Kidney glomerular epithelial cell (primary cell): ENCODE measurements around the gene TNFRSF11A.

Experiments used
- DNase-seq: peaks from one replicate; lab custom pipeline; 2025; lab: John Stamatoyannopoulos, UW

The TNFRSF11A gene

DNA sequence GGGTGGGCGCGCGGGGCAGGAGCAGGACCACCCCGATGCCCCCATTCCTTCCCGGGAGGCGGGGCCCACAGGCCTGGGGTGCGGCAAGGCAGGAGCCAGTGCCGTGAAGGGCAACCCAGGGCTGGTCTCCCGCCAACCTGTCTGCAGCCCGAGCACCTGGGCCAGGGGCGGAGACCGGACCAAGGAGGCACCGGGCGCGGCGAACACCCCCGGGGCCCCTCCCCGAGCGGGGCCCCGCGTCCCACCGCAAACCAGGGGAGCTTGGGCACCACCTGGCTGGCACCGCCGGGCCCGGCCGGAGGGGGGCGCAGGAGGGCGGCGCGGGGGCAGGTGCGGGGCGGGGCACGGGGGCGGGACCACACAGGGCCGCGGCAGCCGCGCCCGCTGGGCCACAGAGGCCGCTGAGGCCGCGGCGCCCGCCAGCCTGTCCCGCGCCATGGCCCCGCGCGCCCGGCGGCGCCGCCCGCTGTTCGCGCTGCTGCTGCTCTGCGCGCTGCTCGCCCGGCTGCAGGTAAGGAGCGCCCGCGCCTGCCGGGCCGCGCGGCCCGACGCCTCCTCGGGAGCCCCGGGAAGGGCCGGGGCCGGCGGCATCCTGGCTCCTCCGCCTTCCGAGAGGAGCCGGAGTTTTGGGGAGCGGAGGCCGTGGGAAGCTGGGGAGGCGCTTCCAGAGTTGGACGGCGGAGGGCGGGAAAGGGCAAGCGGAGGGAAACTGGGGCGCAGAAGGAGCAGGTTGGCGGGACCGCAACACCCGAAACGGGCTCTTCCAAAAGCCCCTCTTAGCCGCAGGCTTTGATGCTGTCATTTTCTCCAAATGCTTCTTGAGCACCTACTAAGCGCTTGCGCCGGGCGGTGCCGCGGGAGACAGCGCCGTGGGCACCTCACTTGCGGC is at the start of gene TNFRSF11A:
Gene TNFRSF11A (plus strand): TSS at position 394 of the 889 bp plus-strand sequence. CDS start 43 bp downstream, at position 437.
- DNase-seq = no peak

- DNase-seq = no peak
These were observed 48.1 kb upstream of the TNFRSF11A start for GRCh38 chr18:62277045-62277444.

DNA sequence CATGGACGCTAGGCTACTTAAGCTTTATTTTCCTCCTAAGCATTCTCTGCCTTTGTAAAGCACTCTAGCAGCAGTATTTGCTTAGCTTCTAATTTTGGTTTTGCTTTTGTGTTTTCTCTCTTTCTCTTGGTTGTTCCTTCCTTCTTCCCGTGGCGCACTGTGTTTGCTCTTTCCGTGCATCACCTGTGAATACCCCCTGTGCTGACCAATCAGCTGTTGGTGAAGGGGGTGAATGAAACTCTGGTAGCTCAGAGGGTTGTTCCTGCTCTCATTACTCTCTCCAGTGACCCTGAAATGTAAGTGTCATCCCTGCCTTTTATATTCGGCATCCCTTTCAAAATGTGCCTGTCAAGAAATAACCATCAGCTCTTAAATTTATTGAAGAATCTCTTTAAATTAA is 45.5 kb upstream of the TNFRSF11A start:
- DNase-seq = no peak

- DNase-seq = no peak
These were observed 45.1 kb upstream of the TNFRSF11A start for GRCh38 chr18:62280058-62280457.

DNA sequence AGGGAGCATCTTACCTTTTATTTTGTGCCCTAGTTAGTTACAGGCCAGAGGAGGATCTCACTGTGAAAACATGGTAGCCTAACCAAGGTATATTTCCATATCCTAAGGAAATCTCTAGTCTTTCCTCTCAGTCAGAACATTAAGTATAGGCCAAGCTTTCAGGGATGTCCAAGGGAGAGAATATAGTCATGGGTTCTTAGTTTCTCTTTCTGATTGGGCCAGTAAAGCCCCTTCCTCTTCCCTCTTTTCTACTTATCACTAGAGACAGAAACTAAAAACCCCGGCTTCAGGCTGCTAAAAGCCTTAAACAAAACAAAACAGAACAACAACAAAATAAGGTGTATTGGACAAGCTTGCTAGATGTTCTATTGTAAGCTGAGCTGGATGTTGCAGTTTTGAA is 44.3 kb upstream of the TNFRSF11A start:
- DNase-seq = no peak

DNA sequence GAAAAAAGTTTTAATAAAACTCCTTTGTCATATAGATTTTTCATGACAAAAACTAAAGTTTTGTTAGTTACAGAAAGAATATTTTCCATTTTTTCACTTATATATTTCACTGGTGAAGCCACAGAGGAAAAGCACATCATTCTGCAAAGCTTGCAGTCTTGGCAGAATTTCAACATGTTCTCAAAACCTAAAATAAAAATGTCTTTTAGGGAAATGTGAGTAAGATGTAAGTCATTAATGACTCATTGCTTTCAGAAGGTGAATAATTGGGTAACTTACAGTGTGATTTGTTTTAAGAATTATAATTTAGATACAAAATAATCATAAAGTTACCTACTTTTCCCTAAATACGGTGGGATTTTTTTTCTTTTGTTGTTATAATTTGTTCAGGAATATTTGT is 43.4 kb upstream of the TNFRSF11A start:
- peak; percentile 48 for DNase-seq

DNA sequence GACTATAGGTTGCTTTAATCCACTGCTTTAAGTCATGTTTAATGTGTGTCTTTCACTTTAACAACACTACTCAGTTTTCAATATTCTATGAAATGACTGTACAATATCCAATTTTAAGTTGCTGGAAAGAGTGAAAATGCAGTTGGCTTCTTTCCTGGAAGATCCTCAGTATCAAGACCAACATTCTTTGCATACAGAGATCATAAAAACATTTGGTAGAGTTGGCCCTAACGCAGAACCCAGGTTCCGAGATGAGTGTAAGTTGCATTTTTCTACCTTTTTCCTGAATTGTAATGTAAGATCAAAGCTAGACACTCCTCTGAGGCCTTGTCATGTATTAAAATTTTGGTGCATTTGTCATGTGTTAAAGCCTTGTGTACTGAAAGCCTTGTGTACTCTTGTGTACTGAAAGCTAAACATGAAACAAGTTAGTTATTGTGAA is 42.9 kb upstream of the TNFRSF11A start:
- no peak for DNase-seq

GRCh38 chr18:62284637-62285036 is 40.5 kb upstream of the TNFRSF11A start:
- DNase-seq = no peak

- no peak for DNase-seq
These were observed 39.8 kb upstream of the TNFRSF11A start for GRCh38 chr18:62285281-62285680.

DNA sequence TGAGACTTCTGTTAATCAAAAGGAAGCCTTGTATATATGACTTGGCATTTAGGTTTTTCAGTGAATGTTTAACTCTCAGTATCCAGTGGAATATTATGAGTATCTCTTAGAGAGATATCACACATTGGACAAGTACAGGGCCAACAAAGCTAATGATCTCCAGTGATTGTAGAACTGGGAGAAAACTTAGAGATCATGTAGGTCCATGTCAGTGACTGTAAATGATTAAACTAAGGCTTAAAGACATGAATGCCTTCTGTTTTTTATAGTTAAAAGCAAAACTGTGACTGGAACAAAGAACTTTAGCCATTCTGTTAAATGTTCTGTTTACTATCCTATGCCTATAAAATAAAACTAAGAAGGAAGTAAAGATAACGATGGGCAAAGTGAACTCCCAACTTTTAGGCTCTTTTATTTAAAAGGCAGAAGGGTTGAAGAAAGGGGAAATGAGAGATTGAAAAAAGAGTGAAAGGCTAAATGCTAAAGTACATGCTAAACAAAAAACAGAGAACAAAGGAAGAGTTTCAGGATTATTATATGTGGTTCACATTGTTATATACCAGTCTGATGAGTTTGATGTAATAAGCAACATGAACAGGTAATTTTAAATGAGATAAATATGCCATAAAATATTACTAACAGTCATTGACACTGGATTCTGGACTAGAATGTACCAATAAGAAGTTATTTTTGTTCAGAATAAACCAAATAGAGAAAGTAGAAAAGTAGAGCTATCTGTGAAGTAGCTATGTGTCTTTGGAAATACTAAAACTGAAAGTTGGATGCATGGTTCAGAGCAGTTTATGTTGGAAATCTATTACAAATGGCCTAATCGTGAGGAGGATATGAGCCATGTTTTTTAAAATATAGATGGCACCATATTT is 37.1 kb upstream of the TNFRSF11A start:
- DNase-seq = no peak

DNA sequence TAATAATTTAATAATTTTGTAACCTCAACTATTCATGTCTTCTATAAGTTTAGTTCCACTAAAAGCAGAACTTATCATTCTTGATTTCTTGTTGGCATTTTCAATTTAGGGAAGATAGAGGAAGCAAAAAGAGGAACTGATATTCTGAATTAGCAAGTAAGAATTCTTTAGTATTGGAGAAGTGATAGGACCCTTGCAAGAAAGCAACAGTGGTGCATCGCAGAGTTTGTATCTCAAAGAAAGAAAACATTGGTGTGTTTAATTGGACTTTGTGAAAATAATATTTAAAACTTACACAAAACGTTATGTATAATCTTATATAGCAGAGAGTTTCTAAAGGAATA is 36.5 kb upstream of the TNFRSF11A start:
- DNase-seq = no peak

DNA sequence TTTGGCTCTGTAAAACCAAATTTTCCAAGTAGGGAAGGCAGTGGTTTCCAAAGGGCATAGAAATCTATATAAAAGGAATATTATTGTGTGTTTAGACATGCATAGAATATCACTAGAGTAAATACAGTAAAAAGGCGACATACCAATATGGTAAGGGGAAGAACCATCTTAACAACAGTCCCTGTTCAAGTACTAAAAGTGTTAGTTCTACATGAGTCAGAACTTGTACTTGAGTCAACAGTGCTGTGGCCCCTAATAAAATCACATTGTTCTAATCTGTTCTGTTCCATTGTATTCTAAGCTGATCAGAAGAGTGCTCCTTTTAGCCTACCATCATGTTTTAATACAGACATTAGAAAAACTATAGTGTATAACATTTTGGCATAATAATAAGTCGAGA is 36.1 kb upstream of the TNFRSF11A start:
- no peak for DNase-seq

GRCh38 chr18:62294073-62294472 is 31.0 kb upstream of the TNFRSF11A start:
- DNase-seq = no peak

GRCh38 chr18:62300359-62300963 is 24.6 kb upstream of the TNFRSF11A start:
- DNase-seq = no peak

GRCh38 chr18:62301322-62301721 is 23.8 kb upstream of the TNFRSF11A start:
- DNase-seq = no peak

- DNase-seq = no peak
These were observed 12.3 kb upstream of the TNFRSF11A start for GRCh38 chr18:62312851-62313250.

DNA sequence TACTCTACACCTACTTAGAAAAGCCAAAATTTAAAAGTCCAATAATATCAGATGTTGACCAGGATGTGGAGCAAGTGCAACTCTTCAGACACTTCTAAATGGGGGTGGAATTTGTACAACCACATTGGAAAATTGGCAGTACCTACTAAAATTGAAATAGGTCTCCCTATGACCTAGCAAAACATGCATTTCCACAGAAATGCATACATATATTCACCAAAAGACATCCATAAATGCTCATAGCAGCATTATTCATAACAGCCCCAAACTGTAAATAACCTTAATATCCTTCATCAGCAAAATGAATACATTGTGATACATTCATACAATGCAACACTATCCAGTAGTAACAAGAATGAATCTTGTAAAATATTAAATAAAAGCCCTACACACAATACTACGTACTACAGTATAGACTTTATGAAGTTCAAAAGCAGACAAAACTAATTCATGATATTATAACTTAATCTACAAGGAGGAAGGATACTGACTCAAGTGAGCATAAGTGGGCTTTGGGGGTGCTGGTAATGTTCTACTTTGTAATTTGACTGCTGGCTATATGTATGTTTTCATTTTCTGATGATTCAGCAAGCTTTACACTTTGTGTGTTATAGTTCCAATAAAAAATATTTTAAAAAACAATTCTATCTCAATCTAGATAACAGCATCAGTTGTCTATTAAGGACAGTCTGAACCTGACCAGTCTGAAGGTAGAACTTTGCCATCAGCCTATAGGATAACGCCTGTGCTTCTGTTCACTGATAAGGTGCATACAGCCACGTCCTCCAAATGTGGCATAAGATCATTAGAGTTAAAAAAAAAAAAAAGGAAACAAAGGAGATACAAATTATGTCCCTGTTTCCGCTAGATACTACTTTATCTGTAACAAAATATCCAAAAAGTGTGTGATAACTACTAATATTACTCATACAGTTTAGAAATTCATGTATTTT is 6.6 kb upstream of the TNFRSF11A start:
- DNase-seq = no peak

DNA sequence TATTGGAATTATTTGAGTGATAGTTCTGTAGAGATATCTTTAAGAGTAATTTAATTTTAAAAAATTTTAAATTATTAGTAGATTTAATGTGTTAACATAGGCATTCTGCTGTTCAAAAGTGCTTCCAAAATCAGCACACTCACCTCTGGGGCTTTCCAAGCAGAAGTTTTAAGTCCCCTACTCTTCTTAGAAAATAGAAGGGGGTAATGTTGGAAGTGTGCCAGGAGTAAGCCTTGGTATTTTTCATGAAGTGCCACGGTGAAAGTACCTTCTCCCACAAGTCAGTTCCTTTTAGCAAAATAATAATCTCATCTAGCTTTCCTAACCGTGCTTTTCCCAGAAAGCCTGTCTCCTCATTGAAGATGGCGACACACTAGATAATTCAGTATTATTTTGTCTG is 3.9 kb upstream of the TNFRSF11A start:
- DNase-seq = no peak

GRCh38 chr18:62323483-62324180 is 1.5 kb upstream of the TNFRSF11A start:
- DNase-seq = no peak

GRCh38 chr18:62324181-62324828 is 805 bp upstream of the TNFRSF11A start:
- no peak for DNase-seq
